NAMALWA (cell line): Measurements from ENCODE around the gene SLC25A21.

ENCODE experiments used
- DNase-seq: peaks from one replicate; pipeline ENCODE4 v3.0.0-alpha.2; 2015; ENCODE audit warnings: low spot score

SLC25A21 gene

GRCh38 chr14:36662543-36663403 is 509.6 kb downstream of the SLC25A21 start:
- no peak for DNase-seq

- no peak for DNase-seq
These were observed 510.2 kb downstream of the SLC25A21 start for GRCh38 chr14:36662258-36662542.

DNA sequence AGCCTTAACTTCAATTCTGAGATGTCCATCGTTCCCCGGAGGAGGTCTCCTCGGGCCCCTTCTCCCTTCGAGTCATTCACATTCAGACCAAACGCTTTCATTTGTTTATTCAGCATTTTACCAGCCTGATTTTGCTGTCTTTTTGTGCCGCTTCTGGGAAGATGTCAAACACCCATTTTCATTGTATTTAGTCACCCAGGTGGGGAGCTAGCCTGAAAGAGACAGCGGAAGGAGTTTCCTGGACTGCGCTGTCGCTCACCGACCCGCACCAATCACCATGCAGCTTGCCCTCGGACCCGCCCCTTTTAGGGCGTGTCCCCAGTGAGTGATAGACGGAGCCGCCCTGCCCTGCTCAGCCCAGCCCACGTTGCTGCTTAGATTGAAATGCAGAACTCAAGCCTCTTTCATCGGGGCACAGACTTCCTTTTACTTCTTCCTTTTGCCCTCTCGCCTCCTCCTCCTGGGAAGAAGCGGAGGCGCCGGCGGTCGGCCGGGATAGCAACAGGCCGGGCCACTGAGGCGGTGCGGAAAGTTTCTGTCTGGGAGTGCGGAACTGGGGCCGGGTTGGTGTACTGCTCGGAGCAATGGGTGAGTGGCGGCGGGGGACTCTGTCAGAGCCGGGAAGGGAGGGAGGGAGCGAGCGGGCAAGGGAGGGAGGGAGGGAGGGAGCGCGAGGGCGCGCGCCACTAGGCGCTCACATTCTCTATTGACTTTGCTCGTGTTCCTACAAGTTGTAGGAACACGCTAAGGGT is 510.7 kb downstream of the SLC25A21 start, which contains the start of gene PAX9:
PAX9 (plus strand) TSS at position 355 of the 752 bp plus-strand sequence; CDS start at position 585, 230 bp downstream.
- DNase-seq: peak; percentile 53

GRCh38 chr14:36660736-36661505 is 511.5 kb downstream of the SLC25A21 start:
- no peak for DNase-seq

DNA sequence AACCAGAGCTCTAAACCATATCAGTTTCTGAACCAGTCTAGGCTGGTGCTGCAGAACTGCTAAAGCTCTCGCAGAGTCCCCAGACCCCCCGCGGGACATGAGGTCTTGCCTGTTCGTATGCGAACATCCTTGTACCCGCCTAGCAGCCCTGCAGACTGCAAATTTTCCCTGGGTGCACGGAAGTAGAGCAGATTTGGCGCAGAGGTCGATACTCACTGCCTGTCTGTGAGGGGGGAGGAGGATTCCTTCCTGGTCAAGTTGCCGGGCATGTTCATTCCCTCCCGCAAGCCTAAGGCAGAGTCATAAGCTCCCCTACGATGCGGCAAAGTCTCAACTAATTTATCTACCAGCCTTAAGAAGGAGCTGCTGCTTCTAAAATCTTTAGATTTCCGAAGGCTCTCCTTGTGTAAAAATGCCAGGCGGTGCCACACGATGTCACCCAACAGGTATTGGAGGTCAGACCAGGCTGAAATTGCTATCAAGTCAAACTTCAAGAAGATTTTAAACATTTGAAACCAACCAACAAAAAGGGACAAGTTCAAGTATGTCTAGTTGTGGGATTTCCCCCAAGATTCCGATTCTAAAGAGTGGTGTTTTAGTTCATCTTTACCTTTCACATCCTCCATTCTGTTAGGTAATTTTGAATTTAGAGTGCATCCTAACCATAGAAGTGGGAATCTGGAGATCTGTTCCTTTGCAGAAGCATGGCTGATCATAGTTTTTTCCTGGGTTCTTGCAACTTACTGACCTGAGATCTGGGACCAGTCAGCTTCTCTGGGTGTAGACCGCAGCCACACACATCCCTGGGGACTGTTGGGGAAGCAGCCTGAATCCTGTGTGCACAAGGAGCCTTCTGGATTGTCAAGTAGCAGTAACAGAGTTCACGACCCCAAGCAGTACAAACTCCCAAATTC is 512.3 kb downstream of the SLC25A21 start:
- no peak for DNase-seq

- DNase-seq: no peak
These were observed 513.2 kb downstream of the SLC25A21 start for GRCh38 chr14:36659010-36659821.

GRCh38 chr14:36658123-36659009 is 514.0 kb downstream of the SLC25A21 start:
- no peak for DNase-seq

DNA sequence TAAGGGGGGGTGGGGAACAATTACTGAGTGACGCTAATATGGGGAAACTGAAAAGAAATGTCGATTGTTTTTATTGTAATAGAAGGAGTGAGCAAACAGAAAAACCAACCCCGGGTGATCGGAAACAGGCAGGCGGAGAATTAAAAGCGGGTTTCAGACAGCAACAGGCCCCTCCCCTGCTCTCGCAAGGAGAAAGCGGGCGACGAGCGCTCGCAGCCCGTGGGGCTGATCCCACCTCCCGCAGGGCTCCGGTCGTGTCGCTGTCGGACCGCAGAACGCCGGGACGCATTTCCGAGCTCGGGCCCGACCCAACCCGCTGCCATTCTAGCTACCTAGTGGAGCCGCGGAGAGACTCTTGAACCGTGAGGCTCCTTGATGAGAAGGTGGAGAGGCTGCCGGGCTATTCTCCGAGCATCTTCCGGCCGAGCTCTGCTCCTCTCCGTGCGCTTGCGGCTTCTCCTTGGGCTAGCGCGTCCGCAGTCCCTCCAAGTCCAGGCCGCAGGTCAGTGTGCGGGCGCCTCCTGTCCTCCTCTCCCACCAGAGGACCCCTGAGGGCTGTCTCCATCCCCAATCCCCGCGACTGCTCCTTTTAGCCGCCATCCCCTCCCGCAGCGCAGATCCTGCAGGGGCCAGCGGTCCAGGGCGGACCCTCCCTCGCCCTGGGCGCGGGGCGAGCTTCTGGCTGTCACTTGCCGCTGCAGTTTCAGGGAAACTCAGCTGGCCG is 514.8 kb downstream of the SLC25A21 start:
- DNase-seq: no peak

GRCh38 chr14:36656687-36657398 is 515.6 kb downstream of the SLC25A21 start:
- no peak for DNase-seq

DNA sequence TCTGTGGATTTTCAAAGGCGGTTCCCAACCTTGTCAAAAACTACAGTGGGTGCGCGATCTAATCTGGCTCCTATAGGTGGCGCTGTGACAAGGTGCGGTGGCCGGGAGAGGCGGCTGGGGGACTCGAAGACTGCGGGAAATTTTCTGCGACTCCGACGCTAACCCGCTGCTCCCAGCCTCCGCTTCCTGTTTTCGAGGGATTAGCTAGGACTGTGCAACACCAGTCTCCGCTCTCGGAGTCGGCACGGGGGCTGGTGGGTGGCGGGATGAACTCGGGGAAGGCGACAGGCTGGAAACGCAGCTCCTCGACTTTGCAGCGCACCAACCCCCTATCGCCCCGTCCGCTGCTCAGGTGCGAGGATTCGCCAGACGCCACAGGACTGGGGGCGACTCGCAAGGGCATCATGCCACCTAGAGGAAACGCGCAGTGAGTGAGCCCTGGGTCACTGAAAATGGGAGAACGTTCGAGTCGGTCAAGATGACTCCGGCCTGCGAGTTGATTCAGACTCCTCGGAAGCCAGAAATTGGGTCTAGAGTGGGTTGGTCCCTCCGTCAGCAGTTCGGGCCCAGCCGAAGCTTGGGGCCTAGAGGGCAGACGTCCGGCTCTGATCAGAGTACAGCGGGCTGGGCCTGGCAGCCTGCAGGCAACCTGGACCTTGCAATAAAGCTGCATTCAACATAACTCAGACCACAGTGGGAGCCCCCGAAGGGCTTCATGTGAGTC is 516.3 kb downstream of the SLC25A21 start:
- DNase-seq: no peak

DNA sequence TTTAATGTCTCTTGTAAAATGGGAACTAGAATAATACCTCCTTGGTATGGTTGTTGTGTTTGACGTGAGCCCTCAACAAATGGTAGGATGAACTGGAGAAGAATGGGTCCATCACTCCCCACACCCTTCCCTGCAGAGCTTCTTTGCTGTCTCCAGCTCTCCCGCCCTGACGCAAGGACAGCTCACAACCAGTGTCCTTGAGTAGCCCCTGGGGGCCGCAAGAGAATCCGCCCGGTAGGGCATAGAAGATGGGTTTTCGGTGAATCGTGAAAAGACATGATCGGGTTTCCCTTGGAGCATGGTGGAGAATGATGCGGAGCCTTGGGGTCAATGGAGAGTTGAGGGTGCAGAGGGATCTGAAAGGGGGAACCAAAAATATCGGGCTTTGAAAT is 516.8 kb downstream of the SLC25A21 start:
- no peak for DNase-seq

- no peak for DNase-seq
These were observed 517.5 kb downstream of the SLC25A21 start for GRCh38 chr14:36654794-36655381.

DNA sequence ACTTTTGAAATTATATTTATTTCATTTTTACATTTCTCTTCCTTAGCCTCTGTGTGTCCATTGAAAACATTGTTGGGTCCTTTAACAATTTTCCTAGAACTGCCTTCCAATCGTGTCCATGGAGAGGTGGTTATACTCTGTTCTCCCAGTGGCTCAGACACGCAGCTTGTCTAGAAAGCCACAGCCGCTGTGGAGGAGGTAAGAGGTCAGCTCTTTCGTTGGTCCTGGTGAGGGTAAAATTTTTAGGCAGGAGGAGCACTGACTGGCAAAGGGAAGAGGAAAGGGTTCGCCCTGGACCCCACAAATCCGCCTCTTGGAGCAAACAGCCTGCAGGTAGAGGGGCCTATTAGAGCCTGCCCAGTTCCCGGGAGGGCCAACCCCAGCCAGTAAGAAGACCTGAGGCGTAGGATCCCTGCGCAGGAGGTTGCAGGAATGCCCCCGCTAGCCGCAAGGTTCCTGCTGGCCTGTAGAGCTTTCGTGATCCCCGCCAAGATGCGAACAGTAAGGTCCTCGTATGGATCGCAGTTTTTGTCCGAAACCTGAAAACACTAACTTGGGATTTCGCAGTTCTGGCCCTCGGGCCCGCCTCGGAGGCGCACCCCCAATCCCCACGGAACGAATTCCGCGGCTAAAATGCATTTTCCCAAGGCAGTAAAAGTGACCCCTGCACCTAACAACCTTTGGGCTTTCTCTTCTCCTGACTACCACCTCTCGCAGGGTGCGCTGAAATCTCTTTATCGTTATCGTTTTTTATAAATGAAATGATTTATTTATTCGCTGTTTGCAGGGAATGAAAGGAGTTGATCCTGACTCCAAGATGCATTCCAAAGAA is 518.2 kb downstream of the SLC25A21 start:
- DNase-seq: no peak

DNA sequence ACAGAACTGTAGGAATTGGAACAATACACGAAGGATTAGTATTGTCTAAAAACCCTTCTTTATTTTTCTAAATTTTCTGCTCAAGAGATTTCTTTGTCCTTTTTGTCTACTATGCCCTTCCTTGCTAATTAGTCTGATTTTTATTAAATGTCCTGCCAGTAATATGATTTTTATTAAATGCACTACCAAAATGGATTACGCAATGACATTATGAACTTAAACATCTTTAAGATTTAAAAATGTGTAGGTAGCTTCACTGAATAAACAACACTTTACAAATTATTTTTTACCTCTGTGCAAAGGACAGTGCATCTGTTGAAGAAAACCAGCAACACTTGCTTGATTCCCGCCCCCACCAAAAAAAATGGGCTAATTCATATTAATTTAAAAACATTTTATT is 519.0 kb downstream of the SLC25A21 start:
- no peak for DNase-seq

DNA sequence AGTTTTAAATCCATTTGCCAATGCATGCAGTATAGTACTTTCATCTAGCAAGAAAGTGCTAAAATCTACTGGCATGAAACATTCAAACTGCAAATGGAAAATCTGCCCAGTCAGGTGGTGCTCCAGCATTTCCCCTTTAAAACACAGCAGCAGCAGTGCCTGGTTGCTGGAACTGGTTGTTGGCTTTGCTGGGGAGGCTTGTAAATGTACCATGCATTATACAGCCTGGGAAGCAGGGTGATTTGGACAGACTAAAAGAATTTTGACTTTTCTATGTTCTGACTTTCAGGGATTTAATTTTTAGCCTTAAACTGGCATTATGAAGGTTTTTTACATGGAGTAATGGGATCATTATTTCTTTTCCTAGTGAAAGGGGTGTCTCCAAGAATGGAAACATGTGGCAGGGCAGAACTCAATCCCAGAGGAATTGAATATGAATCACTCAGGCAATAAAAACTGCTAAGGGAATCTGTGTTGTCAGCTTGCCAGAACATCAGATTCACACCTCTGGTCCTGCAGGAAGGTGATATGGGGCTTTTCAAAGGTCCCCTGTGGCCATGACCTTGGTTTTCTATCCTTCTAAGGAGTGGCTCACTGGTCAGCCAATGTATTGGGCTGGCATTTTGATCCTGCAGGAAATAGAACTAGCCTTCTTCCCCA is 519.7 kb downstream of the SLC25A21 start:
- DNase-seq: no peak
